COLO829 (cell line): ENCODE data around the gene ZNF664.
A peak's percentile ranks its signal among the peaks of the same experiment; 100 is the strongest.

Experiments used
- DNase-seq: peaks from one replicate; pipeline ENCODE4 v3.0.0; 2012; ENCODE audit warnings: low spot score

Gene ZNF664

DNA sequence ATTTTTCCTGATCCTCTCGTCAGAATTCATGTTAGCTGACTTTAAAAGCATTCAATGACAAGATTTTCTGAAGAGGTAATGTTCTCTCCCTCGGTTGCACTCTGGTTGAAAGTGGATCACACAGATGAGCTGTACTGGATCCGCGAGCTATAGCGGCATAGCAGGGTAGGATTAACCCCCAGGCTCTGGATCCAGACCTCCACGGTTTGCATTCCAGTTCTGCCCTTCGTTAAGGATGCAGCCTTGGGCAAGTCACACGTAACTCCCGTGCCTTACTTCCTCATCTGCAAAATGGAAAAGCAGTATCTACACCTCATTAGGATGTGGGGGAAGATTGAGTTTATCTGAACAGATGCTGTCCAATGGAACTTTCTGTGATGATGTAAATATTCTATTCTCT lies 14.1 kb upstream of the ZNF664 start:
- DNase-seq, result no peak

DNA sequence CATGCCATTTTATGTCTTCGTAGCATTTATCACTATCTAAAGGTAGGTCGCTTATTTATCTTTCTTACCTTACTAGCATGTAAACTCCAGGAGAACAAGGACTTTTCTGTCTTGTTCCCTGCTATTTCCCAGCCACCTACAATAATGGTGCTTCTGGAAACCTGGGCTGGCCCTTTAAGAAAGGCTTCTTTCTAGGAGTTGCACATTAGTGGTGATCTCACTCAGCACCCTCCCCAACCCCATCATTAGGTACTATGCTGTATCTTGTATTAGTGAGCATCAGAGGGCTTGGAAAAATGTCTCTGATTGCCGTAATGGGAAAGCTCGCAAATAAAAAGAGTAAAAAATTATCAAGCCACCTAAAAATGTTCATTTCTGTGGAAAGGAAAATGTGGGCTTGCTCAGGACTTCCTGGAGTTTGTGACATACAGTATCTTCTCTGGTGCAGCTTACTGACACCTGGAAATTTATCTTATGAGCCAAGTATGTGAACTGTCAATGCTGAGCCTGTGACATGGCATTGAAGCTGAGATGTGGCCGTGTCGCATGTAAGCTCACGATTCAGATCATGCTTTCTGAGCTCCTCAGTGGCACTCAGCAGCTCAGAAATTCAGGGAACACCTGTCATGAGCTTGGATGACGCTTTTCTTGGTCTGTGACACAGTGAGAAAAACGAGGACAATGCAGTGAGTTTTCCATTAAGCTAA lies 12.8 kb upstream of the ZNF664 start:
- DNase-seq, result no peak

DNA sequence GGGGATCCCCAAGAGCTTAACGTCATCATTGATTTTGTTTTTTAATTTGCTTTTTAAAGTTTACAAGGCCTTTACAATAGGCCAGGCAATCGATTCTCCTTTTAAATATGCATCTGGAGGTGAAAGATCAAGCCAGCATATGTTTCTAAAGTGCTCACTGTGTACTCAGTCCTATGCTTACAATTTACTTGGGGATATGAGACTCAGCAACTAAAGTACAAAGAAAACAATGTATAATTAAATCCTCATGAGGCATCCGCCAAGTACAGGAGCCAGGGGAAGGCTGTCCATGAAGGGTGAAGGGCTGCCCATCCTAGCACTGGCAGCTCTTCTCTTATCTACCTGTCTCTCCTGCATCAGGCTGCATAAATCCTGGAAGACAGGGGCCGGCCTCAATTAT lies 12.2 kb upstream of the ZNF664 start:
- DNase-seq, result no peak

DNA sequence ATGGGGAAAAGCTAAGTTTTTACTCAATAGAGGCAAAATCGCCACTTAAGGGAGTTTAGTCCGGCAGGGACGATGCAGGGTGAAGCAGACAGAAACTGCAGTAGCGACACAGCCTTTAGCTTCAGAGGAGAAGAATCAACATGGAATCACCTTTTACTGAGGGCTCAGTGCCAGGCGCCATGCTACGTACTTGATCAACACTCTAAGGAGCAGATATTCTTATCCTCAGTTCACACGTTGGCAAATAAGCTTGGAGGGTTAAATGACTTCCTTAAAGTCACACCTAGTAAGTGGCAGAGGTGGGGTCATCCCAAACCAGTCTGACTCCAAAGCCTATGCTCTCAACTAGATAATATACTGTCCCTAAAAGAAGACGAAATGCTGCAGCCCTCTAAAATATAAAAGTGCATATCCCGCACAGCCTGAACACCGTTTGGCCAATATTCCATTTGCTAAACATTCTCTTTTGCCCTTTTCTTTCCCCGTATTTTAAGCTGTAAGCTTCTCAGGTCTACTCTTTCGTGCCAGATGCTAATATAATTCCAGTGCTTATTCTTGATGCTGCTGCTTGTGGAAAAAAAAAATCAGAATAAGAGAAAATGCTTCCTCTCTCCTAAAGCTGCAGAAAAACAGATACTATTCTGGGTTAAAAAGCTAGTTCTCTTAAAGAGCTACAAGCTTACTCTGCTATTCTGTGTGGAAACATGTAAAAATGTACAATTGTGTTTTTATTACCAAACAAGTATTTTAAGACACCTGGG lies 11.2 kb upstream of the ZNF664 start:
- no peak for DNase-seq

DNA sequence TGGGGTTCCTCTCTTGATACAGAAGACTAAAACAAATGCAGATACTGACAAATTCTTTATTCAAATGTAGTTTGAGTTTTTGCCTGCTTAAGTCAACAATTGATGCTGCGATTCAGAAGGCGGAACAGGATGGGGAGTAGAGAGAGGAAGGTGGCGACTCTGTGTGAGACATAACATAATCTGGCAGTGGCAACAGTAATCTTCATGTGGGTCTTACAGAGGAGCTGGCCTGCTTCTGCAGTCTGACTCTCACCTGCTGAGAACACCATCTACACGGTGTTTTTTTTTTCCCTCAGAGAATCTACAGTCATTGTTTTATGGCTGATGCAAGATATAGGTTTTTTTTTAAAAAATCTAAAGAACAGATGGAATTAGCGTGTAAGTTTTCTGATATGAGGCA lies 10.5 kb upstream of the ZNF664 start:
- no peak for DNase-seq

DNA sequence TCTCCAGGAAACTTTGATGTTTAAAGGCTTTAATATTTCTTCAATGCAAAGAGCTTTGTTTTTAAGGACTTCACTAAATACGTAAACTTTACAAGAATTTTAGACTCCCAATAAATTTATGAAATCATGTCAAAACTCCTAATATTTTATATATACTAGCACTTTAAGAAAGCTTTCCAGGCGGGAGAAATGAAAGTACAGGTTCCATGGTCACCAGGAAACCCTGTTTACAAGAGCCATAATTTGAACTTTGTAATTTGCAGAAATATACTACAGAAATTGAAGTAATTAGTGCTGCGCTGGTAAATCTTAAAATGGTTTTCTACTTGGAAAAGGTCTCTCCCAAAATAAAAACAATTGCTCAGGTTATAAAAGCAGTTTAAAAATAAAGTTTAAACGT lies 9.2 kb upstream of the ZNF664 start:
- no peak for DNase-seq

DNA sequence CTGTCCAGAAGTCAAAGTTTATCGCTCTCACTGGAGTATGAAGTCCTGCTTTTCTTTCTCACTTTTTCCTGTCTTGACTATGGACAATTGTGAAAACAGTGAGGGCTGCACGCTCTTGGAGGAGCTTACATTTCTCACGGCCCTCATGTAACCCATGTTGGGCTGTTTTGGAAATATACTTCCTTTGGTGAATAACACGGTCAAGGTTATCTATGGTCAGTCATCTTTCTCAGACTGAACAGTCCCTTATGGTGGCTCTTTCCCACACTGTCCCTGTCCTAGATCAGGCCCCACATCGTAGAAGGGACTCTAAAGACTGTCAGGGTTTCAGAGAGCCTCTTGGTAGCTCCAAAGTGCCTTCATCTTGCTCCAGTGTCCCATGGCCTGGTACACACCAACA lies 7.6 kb upstream of the ZNF664 start:
- DNase-seq, result no peak

DNA sequence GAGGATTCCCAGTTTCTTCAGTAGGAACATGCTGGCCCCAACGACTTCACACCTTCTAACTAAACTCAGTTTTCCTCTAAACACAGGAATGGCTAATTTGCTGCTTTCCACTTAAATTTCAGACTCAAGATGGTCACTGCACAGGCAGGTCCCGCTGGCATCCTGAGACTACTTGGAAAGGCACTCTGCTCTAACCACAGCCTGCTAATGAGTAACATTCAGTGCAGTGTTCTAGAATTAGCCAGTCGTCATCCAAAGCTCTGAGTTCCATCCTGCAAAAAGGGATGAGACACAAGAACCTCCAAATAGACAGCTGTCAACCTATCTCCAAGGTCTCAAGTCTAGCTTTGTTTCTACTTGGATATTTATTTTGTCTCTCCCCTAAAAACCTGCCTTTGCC lies 6.4 kb upstream of the ZNF664 start:
- no peak for DNase-seq

DNA sequence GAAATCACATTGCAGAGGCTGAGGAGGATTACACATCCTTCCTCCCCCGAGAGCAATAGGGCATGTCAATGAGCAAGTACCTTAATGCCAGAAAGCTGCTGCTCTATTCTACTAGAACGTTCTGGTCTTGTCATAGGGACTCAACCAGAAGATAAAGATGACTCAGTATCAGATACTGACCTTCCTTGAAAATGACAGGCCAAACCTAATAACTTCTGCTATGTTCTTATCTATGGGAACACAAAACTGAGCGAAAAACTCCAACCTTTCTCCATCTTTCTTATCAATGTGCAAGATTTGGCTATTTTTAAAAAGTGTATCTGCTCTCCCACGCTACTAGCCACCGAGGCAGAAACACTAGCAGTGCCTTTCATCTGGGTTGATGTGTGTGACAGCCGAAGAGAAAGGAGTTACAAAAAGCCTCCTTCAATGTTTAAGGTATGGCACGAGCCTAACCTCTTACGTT lies 5.9 kb upstream of the ZNF664 start:
- DNase-seq, result no peak

DNA sequence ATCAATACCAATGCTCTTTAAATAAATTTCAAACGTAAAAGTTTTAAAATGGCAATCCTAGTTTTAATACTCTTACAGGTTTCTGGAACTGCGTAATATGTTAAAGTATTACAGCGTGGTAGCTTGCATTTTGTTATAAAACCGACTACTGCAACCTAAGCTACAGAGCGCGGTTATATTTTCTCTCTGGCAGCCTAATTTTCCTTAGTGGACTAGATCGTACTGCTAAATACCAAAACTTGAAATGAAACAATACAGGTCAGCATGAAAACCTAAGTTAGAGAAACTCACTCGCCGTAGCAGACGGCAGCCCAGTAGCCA lies 1.6 kb upstream of the ZNF664 start:
- DNase-seq, result no peak

DNA sequence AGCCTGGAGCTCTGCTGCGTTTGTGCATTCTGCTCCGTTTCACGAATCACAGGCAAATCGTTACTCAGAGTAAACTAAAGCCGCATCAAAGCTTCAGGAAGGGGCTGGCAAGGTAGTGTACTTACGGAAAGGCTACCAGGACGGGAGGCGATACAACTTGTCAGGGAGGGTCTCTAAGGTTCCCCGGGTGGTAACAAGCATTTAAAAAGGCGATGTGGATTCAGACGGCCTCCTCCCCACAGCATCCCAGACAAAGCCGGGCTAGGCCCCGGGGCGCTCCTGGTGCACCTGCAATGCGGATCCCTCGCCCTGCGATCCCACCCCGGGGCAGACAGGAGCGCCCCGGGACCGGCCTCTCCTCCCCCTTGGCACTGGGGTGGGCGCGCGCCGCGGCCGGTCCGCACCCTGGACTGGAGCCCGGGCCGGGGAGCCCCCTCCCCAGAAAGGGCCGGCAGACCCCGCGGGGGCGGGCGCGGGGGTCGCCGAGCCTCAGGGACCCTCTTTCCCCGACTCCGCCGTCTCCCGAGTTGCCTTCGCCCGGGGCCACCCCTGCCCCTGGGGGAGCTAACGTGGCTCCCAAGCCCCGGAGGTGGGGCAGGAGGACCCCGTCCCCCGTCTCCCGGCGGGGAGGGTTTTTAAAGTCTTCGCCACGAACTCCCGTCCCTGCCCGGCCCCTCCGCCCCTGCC lies 1.1 kb upstream of the ZNF664 start:
- no peak for DNase-seq

DNA sequence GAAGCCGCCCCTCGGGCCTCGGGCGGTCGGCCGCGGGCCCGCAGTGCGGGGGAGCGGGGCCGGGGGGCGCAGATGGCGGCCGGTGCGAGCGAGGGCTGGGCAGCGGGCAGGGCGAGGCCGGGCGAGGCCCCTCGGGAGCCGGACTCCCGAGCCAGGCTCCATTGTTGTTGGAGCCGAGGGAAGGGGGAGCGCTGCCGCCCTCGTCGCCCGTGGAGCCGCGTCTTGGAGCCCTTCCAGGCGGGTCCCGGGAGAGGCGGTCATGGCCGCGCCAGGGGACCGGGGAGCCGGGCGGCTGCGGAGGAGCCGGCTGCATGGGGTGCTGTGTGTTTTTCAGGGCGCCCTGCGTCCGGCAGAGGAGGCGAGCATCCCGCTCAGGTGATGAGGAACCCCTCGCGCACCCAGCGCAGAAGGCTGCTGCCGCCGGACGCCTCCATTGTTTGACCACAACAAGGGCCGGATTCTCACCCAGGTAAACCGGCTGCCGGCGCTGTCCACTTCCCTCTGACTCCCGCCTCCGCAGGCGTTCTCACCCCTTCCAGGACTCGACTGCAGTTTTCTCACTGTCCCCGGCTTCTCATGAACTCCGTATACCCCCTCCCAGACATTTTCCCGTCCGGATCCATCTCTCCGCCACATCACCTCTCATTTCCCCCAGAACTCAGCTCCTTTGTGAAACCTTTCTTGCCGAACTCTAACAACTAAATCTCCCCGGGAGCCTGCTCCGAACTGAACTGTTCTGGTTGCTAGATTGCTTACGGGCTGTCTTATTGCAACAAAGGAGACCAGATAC lies 732 bp downstream of the ZNF664 start:
- no peak for DNase-seq

DNA sequence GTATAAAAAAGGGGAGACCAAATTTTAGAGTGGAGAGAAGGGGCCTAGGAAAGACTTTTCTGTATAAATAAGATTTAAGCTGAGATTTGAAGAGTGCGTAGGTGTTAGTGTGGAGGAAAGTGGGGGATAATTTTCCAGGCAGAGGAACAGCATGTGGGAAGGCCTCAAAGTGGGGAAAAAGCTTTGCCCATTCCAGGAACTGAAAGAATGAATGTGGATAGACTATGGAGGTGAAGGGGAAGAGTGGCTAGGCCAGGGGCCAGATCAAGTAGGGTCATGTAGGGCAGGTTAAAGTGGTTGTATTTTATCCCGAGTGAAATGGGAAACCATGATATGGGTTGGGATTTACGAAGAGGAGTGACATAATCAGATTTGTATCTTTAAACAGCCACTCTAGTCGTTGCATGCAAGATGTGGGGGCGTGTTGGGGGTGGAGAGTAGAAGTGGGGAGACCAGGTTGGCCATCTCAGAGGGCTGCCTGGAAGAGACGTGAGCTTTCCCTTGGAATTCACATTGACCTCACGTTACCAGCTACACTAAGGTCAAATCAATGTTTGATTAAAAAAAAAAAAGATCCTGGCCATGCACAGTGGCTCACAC lies 3.3 kb downstream of the ZNF664 start:
- DNase-seq, result no peak

DNA sequence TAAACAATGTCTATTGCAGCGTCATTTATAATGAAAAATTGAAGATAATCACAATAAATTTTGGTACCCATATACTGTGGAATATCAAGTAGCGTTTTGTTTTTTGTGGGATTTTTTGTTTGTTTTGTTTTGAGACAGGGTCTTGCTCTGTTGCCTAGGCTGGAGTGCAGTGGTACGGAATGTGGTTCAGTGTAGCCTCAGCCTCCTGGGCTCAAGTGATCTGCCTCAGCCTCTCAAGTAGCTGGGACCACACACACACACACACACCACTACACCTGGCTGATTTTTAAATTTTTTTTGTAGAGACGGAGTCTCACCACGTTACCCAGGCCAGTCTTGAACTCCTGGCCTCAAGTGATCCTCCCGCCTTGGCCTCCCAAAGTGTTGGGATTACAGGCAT lies 6.6 kb downstream of the ZNF664 start:
- DNase-seq, result no peak

DNA sequence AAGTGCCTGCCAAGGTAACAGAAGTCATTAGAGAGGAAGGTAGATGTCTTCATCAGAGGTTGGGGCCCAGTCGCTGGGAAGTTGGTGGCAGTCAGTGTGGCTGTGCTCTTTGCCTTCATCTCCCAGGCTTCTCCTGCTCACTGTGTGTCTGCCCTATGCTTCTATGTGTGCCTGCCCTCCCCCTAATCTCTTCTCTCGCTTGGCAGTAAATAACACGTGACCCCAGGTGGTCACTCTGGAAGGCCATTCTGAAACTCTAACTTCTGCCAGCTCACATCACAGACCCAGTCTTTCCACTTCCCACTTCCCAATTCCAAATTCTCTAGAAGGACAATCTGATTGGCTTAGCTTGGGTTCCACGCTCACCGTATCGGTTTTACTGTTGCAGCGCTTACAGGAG lies 9.3 kb downstream of the ZNF664 start:
- DNase-seq, result no peak

DNA sequence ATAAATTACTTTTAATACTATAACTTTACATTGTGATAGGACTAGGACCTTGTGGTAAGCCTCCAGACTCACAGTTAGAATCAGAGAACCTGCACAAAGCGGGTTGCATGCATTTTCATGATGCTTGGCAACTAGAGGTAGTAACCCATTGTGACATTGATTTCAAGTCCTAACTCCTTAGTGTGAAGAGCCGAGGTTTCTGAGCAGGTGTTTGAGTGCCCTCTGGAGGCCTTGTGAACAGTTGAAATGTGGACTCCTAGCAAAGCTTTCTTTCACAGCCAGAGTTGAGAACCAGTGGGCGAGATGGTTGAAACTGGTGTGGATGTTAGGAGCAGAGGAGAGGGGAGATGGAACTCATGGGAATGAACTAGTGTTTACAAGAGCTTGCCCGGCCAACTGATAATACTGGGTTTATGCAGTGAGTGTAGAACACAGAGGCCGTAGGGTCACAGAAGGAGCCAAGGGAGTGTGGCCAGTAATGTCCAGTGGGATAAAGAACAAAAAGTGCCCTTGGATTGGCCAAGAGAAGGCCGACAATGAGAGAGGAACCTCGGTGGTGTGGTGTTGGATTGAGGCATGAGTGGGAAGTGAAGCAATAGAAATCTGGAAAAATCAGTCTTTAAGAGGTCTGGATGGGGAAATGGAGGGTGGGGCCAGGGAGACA lies 10.9 kb downstream of the ZNF664 start:
- peak; percentile 57 for DNase-seq

DNA sequence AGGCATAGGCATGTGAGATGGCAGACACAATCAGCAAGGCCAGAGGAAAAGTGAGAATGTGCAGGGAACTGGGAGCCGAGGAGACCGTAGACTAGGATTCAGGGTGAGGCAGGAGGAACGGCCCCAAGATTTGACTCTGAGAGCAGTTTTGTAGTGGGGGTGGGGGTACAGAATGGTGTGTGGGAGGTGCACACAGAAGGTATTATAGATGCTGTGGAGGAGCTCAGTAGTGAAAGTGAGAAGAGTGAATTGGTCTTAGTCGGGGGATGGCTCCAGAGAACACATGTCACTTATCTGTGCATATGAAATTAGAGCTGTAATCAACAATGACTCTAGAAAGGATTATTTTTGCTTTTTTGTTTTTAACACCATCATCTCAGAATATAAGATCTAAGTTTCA lies 11.9 kb downstream of the ZNF664 start:
- no peak for DNase-seq

DNA sequence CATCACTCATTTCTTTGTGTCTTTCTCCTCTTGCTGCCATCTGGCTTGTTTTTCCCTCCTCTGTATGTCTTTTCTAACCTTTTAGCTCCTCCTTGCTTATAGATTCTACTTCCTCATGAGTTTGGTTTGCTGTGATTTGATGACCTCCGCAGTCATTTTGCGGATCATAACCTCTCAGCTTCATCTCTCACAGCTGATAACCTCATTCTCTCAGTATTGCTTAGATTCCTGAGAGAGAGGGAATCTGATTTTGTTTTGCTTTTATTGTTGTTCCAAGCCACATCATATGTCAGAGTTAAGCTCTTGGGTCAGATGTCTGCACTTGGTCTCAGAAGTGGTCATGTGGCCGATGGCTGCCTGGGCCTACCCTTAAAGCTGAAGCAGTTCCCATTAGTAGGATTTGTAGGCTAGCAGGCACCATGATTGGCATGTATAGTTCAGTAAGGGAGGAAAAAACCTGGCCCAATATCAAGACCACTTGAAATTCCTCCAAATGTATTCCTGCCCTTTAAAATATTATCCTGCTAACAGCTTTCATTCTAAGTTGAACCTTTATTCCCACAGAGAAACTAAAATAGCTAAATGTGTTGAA lies 13.5 kb downstream of the ZNF664 start:
- DNase-seq, result no peak

DNA sequence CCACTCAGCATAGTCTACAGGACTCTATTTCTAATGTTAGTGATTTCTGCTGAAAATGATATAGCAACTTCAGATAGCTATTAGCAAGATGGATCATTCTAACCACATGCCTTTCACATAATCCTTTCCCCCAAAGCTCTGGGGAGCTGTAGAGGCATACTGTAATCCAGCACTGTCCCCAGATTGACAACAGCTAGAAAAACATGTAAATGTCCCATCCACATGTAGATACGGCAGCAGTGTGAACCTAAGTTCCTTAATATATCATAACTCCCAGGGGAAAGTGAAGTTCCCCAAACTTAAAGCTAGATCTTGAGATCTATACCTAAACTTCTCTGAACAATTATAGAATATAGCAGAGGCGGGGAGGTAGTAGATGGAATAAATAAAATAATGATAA lies 14.0 kb downstream of the ZNF664 start:
- DNase-seq, result no peak

DNA sequence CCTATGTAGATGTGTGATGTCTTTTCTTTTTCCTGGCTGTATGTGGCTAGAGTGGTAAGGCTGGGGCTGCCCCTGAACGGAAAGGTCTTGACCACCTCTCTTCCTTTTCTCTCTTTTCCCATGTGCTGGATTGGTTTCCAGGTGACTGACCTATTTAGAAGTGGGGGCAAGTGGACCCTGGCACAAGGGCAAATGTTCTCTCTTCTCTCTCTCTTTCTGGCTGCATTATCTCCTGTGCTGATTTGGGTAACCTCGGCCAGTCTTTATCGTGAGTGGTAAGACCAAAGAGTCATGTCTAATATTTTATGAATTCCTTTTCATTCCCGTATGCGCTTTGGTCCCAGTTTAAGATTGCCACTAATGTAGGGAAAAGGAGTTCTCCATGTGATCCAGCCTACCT lies 16.2 kb downstream of the ZNF664 start:
- DNase-seq, result no peak

DNA sequence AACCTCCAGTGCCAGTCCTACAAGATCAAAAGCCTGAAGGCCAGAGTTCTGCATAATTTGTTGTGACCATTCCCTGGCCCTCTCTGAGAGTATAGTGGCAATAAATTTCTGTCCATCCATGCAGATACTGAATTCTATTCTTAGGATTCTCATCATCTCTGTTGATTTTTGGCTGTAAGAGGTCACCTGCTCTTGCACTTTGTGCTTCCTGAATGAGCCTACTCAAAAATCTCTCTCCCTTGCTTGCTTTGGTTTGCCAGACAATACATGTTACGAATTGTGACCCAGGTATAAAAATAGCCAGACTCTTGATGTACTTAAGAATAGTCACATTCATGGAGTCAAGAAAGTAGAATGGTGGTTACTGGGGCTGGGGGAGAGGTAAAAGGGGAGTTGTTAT lies 16.7 kb downstream of the ZNF664 start:
- DNase-seq, result no peak
